ENCODE measurements around the gene IFT122. TPM values are rescaled to one million over a fixed set of nuclear protein-coding genes. Genes with fewer than 3 reads are reported as not detected.

Gene IFT122
- total RNA-seq, 1 experiment from 2014 or later: 17.3 TPM

Other genes starting within 250 kb of the IFT122 start
- 192 TPM in 2 replicates for gene COPG1, start 190.6 kb upstream of the IFT122 start, total RNA-seq (2014; rRNA removed)
- 10.8 and 15.8 TPM in 2 replicates for gene HMCES, start 161.4 kb upstream of the IFT122 start, total RNA-seq (2014; rRNA removed)
- 0.06 and 0.26 TPM in 2 replicates for gene EFCAB12, start 11.6 kb upstream of the IFT122 start, total RNA-seq (2014; rRNA removed)
- gene MBD4, start 276 bp upstream of the IFT122 start, total RNA-seq (2014; rRNA removed): 25.3 and 28.8 TPM in 2 replicates
- gene RHO, start 88.4 kb downstream of the IFT122 start, total RNA-seq (2014; rRNA removed): not detected in 2 replicates
- not detected in 2 replicates for gene H1-8, start 103.0 kb downstream of the IFT122 start, total RNA-seq (2014; rRNA removed)
- 51.3 and 63.2 TPM in 2 replicates for gene PLXND1, start 166.5 kb downstream of the IFT122 start, total RNA-seq (2014; rRNA removed)